H9 (cell line): ENCODE results near the gene AQP12A. TPM values are rescaled to one million over a fixed set of nuclear protein-coding genes. Genes with fewer than 3 reads are reported as not detected.

Source experiments
- DNase-seq: peaks from one replicate; pipeline ENCODE4 v3.0.0-alpha.2; 2017
- H2AFZ ChIP-seq: one replicate; pipeline ENCODE4 v1.6.1; 2013; ENCODE audit warnings: mild to moderate bottlenecking, low read length, control low read depth, moderate library complexity
- H2AK5ac ChIP-seq: 2 replicates; pipeline ENCODE4 v1.6.1; 2013; ENCODE audit warnings: low read length, control low read depth, mixed read lengths; ENCODE audit not compliant: insufficient read length
- H2BK120ac ChIP-seq: one replicate; pipeline ENCODE4 v1.6.1; 2013; ENCODE audit warnings: low read depth, mild to moderate bottlenecking, low read length, control low read depth, inconsistent platforms; ENCODE audit not compliant: poor library complexity, severe bottlenecking
- H2BK12ac ChIP-seq: 2 replicates; pipeline ENCODE4 v1.6.1; 2013; ENCODE audit warnings: low read length, control low read depth, mixed read lengths, low read depth; ENCODE audit not compliant: insufficient read length
- H2BK15ac ChIP-seq: 2 replicates; pipeline ENCODE4 v1.6.1; 2013; ENCODE audit warnings: low read depth, low read length, control low read depth
- H2BK20ac ChIP-seq: one replicate; pipeline ENCODE4 v1.6.1; 2013; ENCODE audit warnings: low read depth, mild to moderate bottlenecking, low read length, control low read depth, inconsistent platforms; ENCODE audit not compliant: poor library complexity, severe bottlenecking
- H2BK5ac ChIP-seq: 2 replicates; pipeline ENCODE4 v1.6.1; 2013; ENCODE audit warnings: low read length, control low read depth, mixed read lengths; ENCODE audit not compliant: insufficient read length
- H3K14ac ChIP-seq: 2 replicates; pipeline ENCODE4 v1.6.1; 2013; ENCODE audit warnings: low read length, control low read depth; ENCODE audit not compliant: insufficient read depth
- H3K18ac ChIP-seq: 2 replicates; pipeline ENCODE4 v1.6.1; 2013; ENCODE audit warnings: low read depth, mild to moderate bottlenecking, mixed read lengths, low read length, control low read depth; ENCODE audit not compliant: insufficient read length
- H3K23ac ChIP-seq: 2 replicates; pipeline ENCODE4 v1.6.1; 2013; ENCODE audit warnings: low read length, control low read depth, mixed read lengths, low read depth; ENCODE audit not compliant: insufficient read length
- H3K23me2 ChIP-seq: 2 replicates; pipeline ENCODE4 v1.6.1; 2013; ENCODE audit warnings: low read depth, mild to moderate bottlenecking, mixed read lengths, low read length, control low read depth; ENCODE audit not compliant: insufficient read length, poor library complexity, severe bottlenecking
- H3K27ac ChIP-seq: 2 replicates; pipeline ENCODE4 v1.5.1; 2013; ENCODE audit warnings: low read length, control low read depth, mixed read lengths, low read depth; ENCODE audit not compliant: insufficient read length
- H3K27me3 ChIP-seq: 2 replicates; pipeline ENCODE4 v1.6.1; 2013; ENCODE audit warnings: low read length, control low read depth, inconsistent platforms; ENCODE audit not compliant: insufficient read depth
- H3K4ac ChIP-seq: 2 replicates; pipeline ENCODE4 v1.6.1; 2013; ENCODE audit warnings: low read depth, mild to moderate bottlenecking, control low read depth, inconsistent platforms, low read length, moderate library complexity
- H3K4me1 ChIP-seq: 2 replicates; pipeline ENCODE4 v1.6.1; 2013; ENCODE audit warnings: low read length, control low read depth, inconsistent platforms; ENCODE audit not compliant: insufficient read depth
- H3K4me2 ChIP-seq: 2 replicates; pipeline ENCODE4 v1.6.1; 2013; ENCODE audit warnings: low read length, control low read depth, mixed read lengths; ENCODE audit not compliant: insufficient read length, insufficient read depth
- H3K56ac ChIP-seq: 2 replicates; pipeline ENCODE4 v1.6.1; 2013; ENCODE audit warnings: low read depth, mild to moderate bottlenecking, mixed read lengths, low read length, control low read depth; ENCODE audit not compliant: insufficient read length
- H3K79me1 ChIP-seq: 2 replicates; pipeline ENCODE4 v1.6.1; 2013; ENCODE audit warnings: low read depth, mild to moderate bottlenecking, moderate library complexity, low read length, control low read depth, inconsistent platforms; ENCODE audit not compliant: insufficient read depth, poor library complexity, severe bottlenecking
- H3K79me2 ChIP-seq: 2 replicates; pipeline ENCODE4 v1.6.1; 2013; ENCODE audit warnings: low read length, control low read depth, inconsistent platforms; ENCODE audit not compliant: insufficient read depth
- H3K9ac ChIP-seq: 2 replicates; pipeline ENCODE4 v1.6.1; 2013; ENCODE audit warnings: low read length, control low read depth, mixed read lengths; ENCODE audit not compliant: insufficient read length; ENCODE audit errors: extremely low read depth
- H3K9me3 ChIP-seq: one replicate; pipeline ENCODE4 v1.6.1; 2013; ENCODE audit warnings: low read depth, low read length, inconsistent platforms; ENCODE audit not compliant: control insufficient read depth
- H3T11ph ChIP-seq: one replicate; pipeline ENCODE4 v1.6.1; 2013; ENCODE audit warnings: mild to moderate bottlenecking, low read length, control low read depth, inconsistent platforms
- H4K20me1 ChIP-seq: one replicate; pipeline ENCODE4 v1.6.1; 2013; ENCODE audit not compliant: control insufficient read depth, insufficient read length, insufficient read depth
- H4K5ac ChIP-seq: 2 replicates; pipeline ENCODE4 v1.6.1; 2013; ENCODE audit warnings: low read depth, mild to moderate bottlenecking, mixed read lengths, low read length, control low read depth; ENCODE audit not compliant: insufficient read length
- H4K8ac ChIP-seq: replicated peaks from 2 replicates; pipeline ENCODE4 v1.6.1; 2013; ENCODE audit warnings: low read length, control low read depth, mixed read lengths, low read depth; ENCODE audit not compliant: insufficient read length
- H4K91ac ChIP-seq: 2 replicates; pipeline ENCODE4 v1.6.1; 2013; ENCODE audit warnings: low read depth, mild to moderate bottlenecking, moderate library complexity, mixed read lengths, low read length, control low read depth; ENCODE audit not compliant: insufficient read length
- H3K27ac Mint-ChIP-seq, 3 experiments: 2 replicates in 2 of 3; 3 replicates in 1 of 3; pipeline ENCODE4 v1.8.0; 2020 to 2021; ENCODE audit warnings: mixed read lengths in 3 of 3, mild to moderate bottlenecking in 1 of 3, moderate library complexity in 1 of 3
- H3K27me3 Mint-ChIP-seq: 2 replicates; pipeline ENCODE4 v1.8.0; 2021; ENCODE audit warnings: low read depth, mild to moderate bottlenecking, moderate library complexity, mixed read lengths
- H3K36me3 Mint-ChIP-seq, 3 experiments: 2 replicates in 2 of 3; 3 replicates in 1 of 3; pipeline ENCODE4 v1.8.0; 2020 to 2021; ENCODE audit warnings: low read depth in 3 of 3, mixed read lengths in 3 of 3; ENCODE audit not compliant: insufficient read depth in 1 of 3
- H3K4me1 Mint-ChIP-seq, 2 experiments: 2 replicates each; pipeline ENCODE4 v1.8.0; 2020; ENCODE audit warnings: mixed read lengths in 2 of 2
- H3K4me3 Mint-ChIP-seq, 2 experiments: 2 replicates in 1 of 2; 3 replicates in 1 of 2; pipeline ENCODE4 v1.8.0; 2020 to 2021; ENCODE audit warnings: mild to moderate bottlenecking in 2 of 2, mixed read lengths in 2 of 2, moderate library complexity in 1 of 2
- H3K9me3 Mint-ChIP-seq, 2 experiments: 2 replicates in 1 of 2; 3 replicates in 1 of 2; pipeline ENCODE4 v1.8.0; 2020; ENCODE audit warnings: mild to moderate bottlenecking in 2 of 2, mixed read lengths in 2 of 2, moderate library complexity in 1 of 2
- CTCF ChIP-seq: fragments of 200-600 bp; sonication (generic); conservative IDR thresholded peaks from 3 replicates; pipeline ENCODE4 v1.8.0; 2021; ENCODE audit warnings: antibody characterized with exemption, mild to moderate bottlenecking
- WGBS: extraction: QIAGEN DNeasy Blood & Tissue Kit; methylation state at CpG from one replicate; pipeline ENCODE4 v1.1.7; 2013; ENCODE audit warnings: missing lambda C conversion rate, low lambda C conversion rate, mixed read lengths; ENCODE audit not compliant: insufficient read length; ENCODE audit errors: extremely low coverage; 5-methylcytosine and 5-hydroxymethylcytosine counted together
- total RNA-seq: library from RNA; stranded (reverse); gene quantifications from 2 replicates; pipeline ENCODE4 v1.2.1, GENCODE V29; 2021

Gene AQP12A
- total RNA-seq, 1 experiment from 2014 or later: not detected

GRCh38 chr2:240643093-240643810, 48.4 kb upstream of the AQP12A start:
- H3K79me1 ChIP-seq: no peaks in the 10 kb centered on the region
- no peak overlapping the region for H3K4ac ChIP-seq
- H2AFZ ChIP-seq: no peak overlapping the region
- TF ChIP-seq CTCF: no peak
- H2BK15ac ChIP-seq: no peak overlapping the region
- H2BK12ac ChIP-seq: no peak overlapping the region
- H3K27me3 ChIP-seq: no peaks in the 10 kb centered on the region; the same call in 1 of the 2 replicates
- no peaks in the 10 kb centered on the region for H3K79me2 ChIP-seq
- Mint-ChIP-seq H3K27ac (no peak overlapping the region), H3K27me3 (peaks cover 37% of the 10 kb centered on the region), H3K4me3 (no peak overlapping the region), H3K36me3 (no peaks in the 10 kb centered on the region; a peak in 1 of 7 replicates), H3K9me3 (no peaks in the 10 kb centered on the region; a peak in 3 of 5 replicates), H3K4me1 (peaks cover 0 to 3% of the 10 kb centered on the region in 2 experiments; a peak in 1 of 4 replicates)
- no peak overlapping the region for H4K91ac ChIP-seq
- no peak overlapping the region for H3K9ac ChIP-seq
- no peaks in the 10 kb centered on the region for H3K4me1 ChIP-seq
- H2BK120ac ChIP-seq: no peak overlapping the region
- DNase-seq: peak; percentile 24
- no peak overlapping the region for H3K18ac ChIP-seq
- no peak overlapping the region for H4K5ac ChIP-seq
- no peaks in the 10 kb centered on the region for H4K20me1 ChIP-seq
- no peak overlapping the region for H2AK5ac ChIP-seq
- no peak overlapping the region for H4K8ac ChIP-seq
- H3K23ac ChIP-seq: no peak overlapping the region
- no peak overlapping the region for H3T11ph ChIP-seq
- no peak overlapping the region for H2BK20ac ChIP-seq
- no peaks in the 10 kb centered on the region for H3K9me3 ChIP-seq
- no peak overlapping the region for H3K56ac ChIP-seq
- no peak overlapping the region for H3K14ac ChIP-seq
- H3K27ac ChIP-seq: no peak overlapping the region
- H2BK5ac ChIP-seq: no peak overlapping the region
- H3K23me2 ChIP-seq: no peaks in the 10 kb centered on the region
- no peak overlapping the region for H3K4me2 ChIP-seq
- WGBS: no CpG with 5 or more reads among the region's 13 CpGs
